B cell (primary cell): ENCODE results near the gene RNF26.

Experiments
- EZH2 ChIP-seq: IDR thresholded peaks from 2 replicates; pipeline ENCODE4 v1.6.1; 2012; ENCODE audit warnings: borderline replicate concordance, low read depth, mild to moderate bottlenecking, moderate library complexity, low read length; ENCODE audit not compliant: insufficient read depth, poor library complexity, severe bottlenecking
- TF ChIP-seq, protein P1 (sequence below): fragments of 200-600 bp; IDR thresholded peaks from one replicate; pipeline ENCODE4 v1.8.0; 2022; ENCODE audit warnings: antibody characterized with exemption, mild to moderate bottlenecking

DNA sequence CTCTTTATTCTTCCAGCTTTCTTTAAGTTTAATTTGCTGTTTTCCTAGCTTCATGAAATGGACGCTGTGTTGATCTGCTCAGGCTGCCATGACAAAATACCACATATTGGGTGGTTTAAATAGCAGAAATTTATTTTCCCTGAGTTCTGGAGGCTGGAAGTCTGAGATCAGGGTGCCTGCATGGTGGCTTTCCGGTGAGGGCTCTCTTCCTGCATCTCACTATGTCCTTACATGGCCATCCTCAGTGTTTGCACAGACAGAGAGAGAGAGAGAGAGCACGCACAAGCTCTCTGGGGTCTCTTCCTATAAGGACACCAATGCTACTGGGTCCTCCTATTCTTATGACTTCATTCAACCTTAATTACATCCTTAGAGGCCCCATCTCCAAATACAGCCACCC is 46.1 kb upstream of the RNF26 start:
- TF ChIP-seq, protein P1, sequence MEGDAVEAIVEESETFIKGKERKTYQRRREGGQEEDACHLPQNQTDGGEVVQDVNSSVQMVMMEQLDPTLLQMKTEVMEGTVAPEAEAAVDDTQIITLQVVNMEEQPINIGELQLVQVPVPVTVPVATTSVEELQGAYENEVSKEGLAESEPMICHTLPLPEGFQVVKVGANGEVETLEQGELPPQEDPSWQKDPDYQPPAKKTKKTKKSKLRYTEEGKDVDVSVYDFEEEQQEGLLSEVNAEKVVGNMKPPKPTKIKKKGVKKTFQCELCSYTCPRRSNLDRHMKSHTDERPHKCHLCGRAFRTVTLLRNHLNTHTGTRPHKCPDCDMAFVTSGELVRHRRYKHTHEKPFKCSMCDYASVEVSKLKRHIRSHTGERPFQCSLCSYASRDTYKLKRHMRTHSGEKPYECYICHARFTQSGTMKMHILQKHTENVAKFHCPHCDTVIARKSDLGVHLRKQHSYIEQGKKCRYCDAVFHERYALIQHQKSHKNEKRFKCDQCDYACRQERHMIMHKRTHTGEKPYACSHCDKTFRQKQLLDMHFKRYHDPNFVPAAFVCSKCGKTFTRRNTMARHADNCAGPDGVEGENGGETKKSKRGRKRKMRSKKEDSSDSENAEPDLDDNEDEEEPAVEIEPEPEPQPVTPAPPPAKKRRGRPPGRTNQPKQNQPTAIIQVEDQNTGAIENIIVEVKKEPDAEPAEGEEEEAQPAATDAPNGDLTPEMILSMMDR = no peak
- TF ChIP-seq EZH2 = no peak
